MM.1S (cell line): ENCODE data around the gene CLEC16A.

Experiments used
- DNase-seq: peaks from one replicate; pipeline ENCODE4 v3.0.0-alpha.2; 2015
- H2AFZ ChIP-seq: fragments of 300-600 bp; sonication (generic); 2 replicates; pipeline ENCODE4 v1.6.0; 2016; ENCODE audit warnings: antibody characterized with exemption, low read length
- H3F3A ChIP-seq: fragments of 300-600 bp; sonication (generic); 2 replicates; pipeline ENCODE4 v1.6.1; 2016; ENCODE audit warnings: mild to moderate bottlenecking, antibody characterized with exemption, low read length, moderate library complexity, mixed read lengths; ENCODE audit not compliant: insufficient read depth
- H3K27ac ChIP-seq: fragments of 300-600 bp; sonication (generic); 2 replicates; pipeline ENCODE4 v1.5.1; 2016; ENCODE audit warnings: mild to moderate bottlenecking, low read length
- H3K27me3 ChIP-seq: fragments of 300-600 bp; sonication (generic); replicated peaks from 2 replicates; pipeline ENCODE4 v1.6.0; 2016; ENCODE audit warnings: low read length; ENCODE audit not compliant: insufficient read depth
- H3K36me3 ChIP-seq: fragments of 300-600 bp; sonication (generic); replicated peaks from 2 replicates; pipeline ENCODE4 v1.6.1; 2016; ENCODE audit warnings: mild to moderate bottlenecking, low read length, mixed read lengths; ENCODE audit not compliant: insufficient read depth
- H3K4me1 ChIP-seq: fragments of 300-600 bp; sonication (generic); 2 replicates; pipeline ENCODE4 v1.6.1; 2016; ENCODE audit warnings: low read length, mixed read lengths
- H3K4me2 ChIP-seq: fragments of 300-600 bp; sonication (generic); 2 replicates; pipeline ENCODE4 v1.6.0; 2016; ENCODE audit warnings: low read depth, low read length
- H3K4me3 ChIP-seq: fragments of 300-600 bp; sonication (generic); 2 replicates; pipeline ENCODE4 v1.5.1; 2016; ENCODE audit warnings: low read length, mixed read lengths
- H3K79me2 ChIP-seq: fragments of 300-600 bp; sonication (generic); 2 replicates; pipeline ENCODE4 v1.6.1; 2016; ENCODE audit warnings: mixed run types, low read length, mixed read lengths
- H3K9ac ChIP-seq: fragments of 300-600 bp; sonication (generic); 2 replicates; pipeline ENCODE4 v1.6.1; 2016; ENCODE audit warnings: low read length, mixed read lengths
- H3K9me2 ChIP-seq: fragments of 300-600 bp; sonication (generic); replicated peaks from 2 replicates; pipeline ENCODE4 v1.6.1; 2016; ENCODE audit warnings: mild to moderate bottlenecking, low read length, mixed read lengths; ENCODE audit not compliant: insufficient read depth
- H3K9me3 ChIP-seq: fragments of 300-600 bp; sonication (generic); replicated peaks from 2 replicates; pipeline ENCODE4 v1.6.1; 2016; ENCODE audit warnings: mild to moderate bottlenecking, low read length, mixed read lengths; ENCODE audit not compliant: insufficient read depth
- H4K20me1 ChIP-seq: fragments of 300-600 bp; sonication (generic); 2 replicates; pipeline ENCODE4 v1.6.1; 2016; ENCODE audit warnings: mild to moderate bottlenecking, low read length, moderate library complexity, mixed read lengths; ENCODE audit not compliant: insufficient read depth
- CTCF ChIP-seq: fragments of 300-600 bp; sonication (generic); IDR thresholded peaks from 2 replicates; pipeline ENCODE4 v1.5.1; 2016; ENCODE audit warnings: antibody characterized with exemption, low read length, mixed read lengths
- EZH2 ChIP-seq: fragments of 300-600 bp; sonication (generic); optimal IDR thresholded peaks from 2 replicates; pipeline ENCODE3; 2017; ENCODE audit warnings: low read depth, mild to moderate bottlenecking, antibody characterized with exemption, low read length, mixed read lengths
- EZH2phosphoT487 ChIP-seq: fragments of 300-600 bp; sonication (generic); IDR thresholded peaks from 2 replicates; pipeline ENCODE4 v1.6.1; 2018; ENCODE audit warnings: antibody characterized with exemption, low read length

The CLEC16A gene

DNA sequence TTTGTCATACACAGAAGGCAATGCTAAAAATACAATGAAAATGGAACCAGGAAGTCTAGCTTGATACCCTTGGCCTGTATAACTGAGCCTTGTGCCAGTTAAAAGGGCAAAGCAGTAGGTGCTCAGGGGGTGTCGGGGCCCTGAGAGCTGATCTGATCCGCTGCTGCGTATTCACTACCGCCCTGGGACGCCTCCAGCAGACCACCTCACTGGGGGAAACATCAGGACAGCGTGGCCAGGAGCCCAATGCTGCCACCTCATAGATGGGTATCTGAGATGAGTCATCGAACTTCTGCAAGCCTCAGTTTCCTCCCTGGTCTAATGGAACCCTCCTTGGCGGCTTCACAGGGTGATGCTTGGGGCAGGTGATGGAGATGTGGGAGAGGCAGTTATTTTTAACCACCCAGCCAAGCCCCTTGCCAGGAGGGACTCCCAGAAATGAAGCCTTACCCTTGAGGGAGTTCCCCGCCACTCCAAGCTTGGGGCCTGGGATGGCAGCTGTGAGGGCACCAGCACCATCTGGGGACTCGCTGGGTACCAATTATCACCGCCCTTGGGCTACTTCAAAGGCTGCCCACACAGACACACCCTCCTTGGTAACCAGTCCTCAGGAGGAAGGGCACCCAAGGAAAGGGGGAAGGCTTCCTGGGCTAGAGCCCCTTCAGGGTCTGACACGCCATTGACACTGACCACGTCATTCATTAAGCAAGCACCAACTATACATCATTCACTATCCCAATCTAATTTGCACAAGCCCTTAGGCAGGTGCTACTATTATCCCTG lies 9.8 kb upstream of the CLEC16A start:
- Histone ChIP-seq H3K9me3 (no peaks in the 10 kb centered on the region), H3K9ac (no peak overlapping the region), H3K27ac (no peak overlapping the region), H3K36me3 (no peaks in the 10 kb centered on the region), H3K4me3 (no peak overlapping the region), H4K20me1 (0 out of 2 replicates have a peak, but pooled peaks cover 3% of the 10 kb centered on the region), H3K79me2 (peaks cover 60% of the 10 kb centered on the region), H3F3A (no peaks in the 10 kb centered on the region), H3K4me1 (peaks cover 17% of the 10 kb centered on the region; the same call in 1 of the 2 replicates), H2AFZ (no peak overlapping the region), H3K9me2 (no peaks in the 10 kb centered on the region), H3K4me2 (no peak overlapping the region), H3K27me3 (no peaks in the 10 kb centered on the region)
- DNase-seq = no peak
- no peak for TF ChIP-seq EZH2phosphoT487
- TF ChIP-seq CTCF = no peak

DNA sequence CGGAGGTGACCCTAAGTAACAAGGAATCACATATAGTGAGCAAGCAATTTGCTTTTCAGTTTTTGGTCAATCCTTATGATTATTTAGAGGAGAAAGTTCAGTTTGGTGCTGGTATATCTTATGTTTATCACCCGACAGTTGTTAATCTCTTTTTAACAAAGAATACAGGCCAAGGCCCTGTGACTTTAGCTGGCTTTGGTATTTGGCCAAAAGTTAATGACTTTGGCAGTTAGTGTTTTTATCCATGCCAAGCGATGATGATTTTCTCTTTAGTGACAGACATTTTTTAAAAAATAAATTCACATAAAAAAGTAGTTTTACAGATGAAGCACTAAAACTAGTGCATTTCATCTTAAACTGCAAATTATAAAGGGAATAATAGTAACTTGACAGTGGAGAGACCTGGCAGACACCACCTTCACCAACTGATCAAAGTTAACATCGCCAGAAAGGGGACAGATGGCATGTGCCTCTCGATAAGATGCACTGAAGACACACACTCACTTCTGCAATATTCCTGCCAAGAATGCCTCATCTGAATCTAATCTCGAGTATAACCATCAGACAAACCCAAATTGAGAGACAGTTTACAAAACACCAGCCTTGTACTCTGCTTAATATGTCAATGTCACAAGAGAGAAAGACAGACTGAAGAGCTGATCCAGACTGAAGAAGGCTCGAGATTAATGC lies 9.0 kb upstream of the CLEC16A start:
- TF ChIP-seq EZH2 (no peak), EZH2phosphoT487 (no peak), CTCF (no peak)
- no peaks in the 10 kb centered on the region for H3K9me2 ChIP-seq
- H3K9ac ChIP-seq = no peak overlapping the region
- no peak for DNase-seq
- H3K9me3 ChIP-seq = no peaks in the 10 kb centered on the region
- no peaks in the 10 kb centered on the region for H3K36me3 ChIP-seq
- H3K4me2 ChIP-seq = no peak overlapping the region
- H3K4me1 ChIP-seq = peaks cover 26% of the 10 kb centered on the region
- no peak overlapping the region for H2AFZ ChIP-seq
- no peak overlapping the region for H3K4me3 ChIP-seq
- H3K27me3 ChIP-seq = no peaks in the 10 kb centered on the region
- H4K20me1 ChIP-seq = peaks cover 7% of the 10 kb centered on the region; the same call in 1 of the 2 replicates
- H3K79me2 ChIP-seq = peaks cover 68% of the 10 kb centered on the region
- no peak overlapping the region for H3K27ac ChIP-seq
- no peaks in the 10 kb centered on the region for H3F3A ChIP-seq

- peaks cover 29% of the 10 kb centered on the region for H3K4me1 ChIP-seq
- H3K9ac ChIP-seq = no peak overlapping the region
- H3K27ac ChIP-seq = no peak overlapping the region
- H3K9me3 ChIP-seq = no peaks in the 10 kb centered on the region
- no peak overlapping the region for H2AFZ ChIP-seq
- DNase-seq = no peak
- H4K20me1 ChIP-seq = peaks cover 6% of the 10 kb centered on the region; the same call in 1 of the 2 replicates
- no peak overlapping the region for H3K4me2 ChIP-seq
- H3K36me3 ChIP-seq = no peaks in the 10 kb centered on the region
- H3K27me3 ChIP-seq = no peaks in the 10 kb centered on the region
- TF ChIP-seq EZH2phosphoT487 = no peak
- no peak for TF ChIP-seq EZH2
- no peak for TF ChIP-seq CTCF
- no peaks in the 10 kb centered on the region for H3K9me2 ChIP-seq
- H3F3A ChIP-seq = 0 out of 2 replicates have a peak, but pooled peaks cover 6% of the 10 kb centered on the region
- peaks cover 79% of the 10 kb centered on the region for H3K79me2 ChIP-seq
- H3K4me3 ChIP-seq = no peak overlapping the region
These were observed 7.9 kb upstream of the CLEC16A start for GRCh38 chr16:10936272-10936984.
